Measurements from ENCODE around the gene ARPP19.
"Not testable (repeated sequence)": the region's sequence is repeated elsewhere in the genome, so short reads cannot be mapped to it uniquely, and the experiment has no call there.

The ARPP19 gene

GRCh38 chr15:52568601-52569585 lies at the start of gene ARPP19:
Gene ARPP19, minus strand, starts transcription at chr15:52569030. Its CDS starts 138 bp downstream, at chr15:52568892.
- Histone ChIP-seq H3K9me3 (ENCODE audit: control insufficient read depth in 1 of 2, low read length in 2 of 2) (no peaks in the 10 kb centered on the region), H3K27me3 (ENCODE audit: low read depth, low read length) (no peaks in the 10 kb centered on the region), H3K27ac (ENCODE audit: low read length) (peak within 1 kb of the TSS; percentile 90), H3K4me3 (ENCODE audit: low read depth in 1 of 2, low read length in 2 of 2) (peak within 1 kb of the TSS; percentile 79 to 82), H3K4me1 (ENCODE audit: control insufficient read depth in 1 of 2, insufficient read depth in 2 of 2, low read length in 2 of 2) (peaks cover 12 to 33% of the 10 kb centered on the region in 2 donors), H3K36me3 (ENCODE audit: control insufficient read depth in 1 of 2, insufficient read depth in 2 of 2, low read length in 2 of 2) (no peaks in the 10 kb centered on the region)

GRCh38 chr15:52617026-52617425 lies 48.2 kb upstream of the ARPP19 start:
- H3K9me3 ChIP-seq (ENCODE audit: control insufficient read depth in 1 of 2, low read length in 2 of 2) = no peaks in the 10 kb centered on the region
- peaks cover 19 to 36% of the 10 kb centered on the region in 2 donors for H3K36me3 ChIP-seq (ENCODE audit: control insufficient read depth in 1 of 2, insufficient read depth in 2 of 2, low read length in 2 of 2)
- H3K4me1 ChIP-seq (ENCODE audit: control insufficient read depth in 1 of 2, insufficient read depth in 2 of 2, low read length in 2 of 2) = no peaks in the 10 kb centered on the region
- no peaks in the 10 kb centered on the region for H3K27me3 ChIP-seq (ENCODE audit: low read depth, low read length)
- no peak overlapping the region for H3K27ac ChIP-seq (ENCODE audit: low read length)
- no peak overlapping the region for H3K4me3 ChIP-seq (ENCODE audit: low read depth in 1 of 2, low read length in 2 of 2)

GRCh38 chr15:52615302-52615701 lies 46.5 kb upstream of the ARPP19 start:
- Histone ChIP-seq H3K27me3 (ENCODE audit: low read depth, low read length) (no peaks in the 10 kb centered on the region), H3K27ac (ENCODE audit: low read length) (no peak overlapping the region), H3K9me3 (ENCODE audit: control insufficient read depth in 1 of 2, low read length in 2 of 2) (no peaks in the 10 kb centered on the region), H3K36me3 (ENCODE audit: control insufficient read depth in 1 of 2, insufficient read depth in 2 of 2, low read length in 2 of 2) (peaks cover 26 to 35% of the 10 kb centered on the region in 2 donors), H3K4me1 (ENCODE audit: control insufficient read depth in 1 of 2, insufficient read depth in 2 of 2, low read length in 2 of 2) (no peaks in the 10 kb centered on the region), H3K4me3 (ENCODE audit: low read depth in 1 of 2, low read length in 2 of 2) (no peak overlapping the region)

GRCh38 chr15:52609593-52609992 lies 40.8 kb upstream of the ARPP19 start:
- Histone ChIP-seq H3K27me3 (ENCODE audit: low read depth, low read length) (no peaks in the 10 kb centered on the region), H3K4me1 (ENCODE audit: control insufficient read depth in 1 of 2, insufficient read depth in 2 of 2, low read length in 2 of 2) (no peaks in the 10 kb centered on the region), H3K4me3 (ENCODE audit: low read depth in 1 of 2, low read length in 2 of 2) (no peak overlapping the region), H3K36me3 (ENCODE audit: control insufficient read depth in 1 of 2, insufficient read depth in 2 of 2, low read length in 2 of 2) (peaks cover 41 to 43% of the 10 kb centered on the region in 2 donors), H3K9me3 (ENCODE audit: control insufficient read depth in 1 of 2, low read length in 2 of 2) (no peaks in the 10 kb centered on the region), H3K27ac (ENCODE audit: low read length) (no peak overlapping the region)

GRCh38 chr15:52584414-52584813 lies 15.6 kb upstream of the ARPP19 start:
- Histone ChIP-seq H3K4me1 (ENCODE audit: control insufficient read depth in 1 of 2, insufficient read depth in 2 of 2, low read length in 2 of 2) (no peaks in the 10 kb centered on the region), H3K27ac (ENCODE audit: low read length) (no peak overlapping the region), H3K4me3 (ENCODE audit: low read depth in 1 of 2, low read length in 2 of 2) (no peak overlapping the region), H3K9me3 (ENCODE audit: control insufficient read depth in 1 of 2, low read length in 2 of 2) (no peaks in the 10 kb centered on the region), H3K27me3 (ENCODE audit: low read depth, low read length) (no peaks in the 10 kb centered on the region), H3K36me3 (ENCODE audit: control insufficient read depth in 1 of 2, insufficient read depth in 2 of 2, low read length in 2 of 2) (peaks cover 20 to 26% of the 10 kb centered on the region in 2 donors)

GRCh38 chr15:52579852-52580251 lies 11.0 kb upstream of the ARPP19 start:
- H3K36me3 ChIP-seq (ENCODE audit: control insufficient read depth in 1 of 2, insufficient read depth in 2 of 2, low read length in 2 of 2) = peaks cover 16 to 17% of the 10 kb centered on the region in 2 donors
- H3K27ac ChIP-seq (ENCODE audit: low read length) = no peak overlapping the region

GRCh38 chr15:52576692-52577091 lies 7.9 kb upstream of the ARPP19 start:
- Histone ChIP-seq H3K4me3 (ENCODE audit: low read depth in 1 of 2, low read length in 2 of 2) (no peak overlapping the region), H3K36me3 (ENCODE audit: control insufficient read depth in 1 of 2, insufficient read depth in 2 of 2, low read length in 2 of 2) (peaks cover under 1 to 4% of the 10 kb centered on the region in 2 donors), H3K27ac (ENCODE audit: low read length) (no peak overlapping the region), H3K4me1 (ENCODE audit: control insufficient read depth in 1 of 2, insufficient read depth in 2 of 2, low read length in 2 of 2) (no peaks in the 10 kb centered on the region), H3K9me3 (ENCODE audit: control insufficient read depth in 1 of 2, low read length in 2 of 2) (peaks cover 0 to 4% of the 10 kb centered on the region in 2 donors), H3K27me3 (ENCODE audit: low read depth, low read length) (no peaks in the 10 kb centered on the region)

More at GRCh38 chr15:52579852-52580251, 11.0 kb upstream of the ARPP19 start:
- Histone ChIP-seq H3K4me3 (ENCODE audit: low read depth in 1 of 2, low read length in 2 of 2) (no peak overlapping the region), H3K9me3 (ENCODE audit: control insufficient read depth in 1 of 2, low read length in 2 of 2) (no peaks in the 10 kb centered on the region), H3K27me3 (ENCODE audit: low read depth, low read length) (no peaks in the 10 kb centered on the region), H3K4me1 (ENCODE audit: control insufficient read depth in 1 of 2, insufficient read depth in 2 of 2, low read length in 2 of 2) (no peaks in the 10 kb centered on the region)

GRCh38 chr15:52575573-52575972 lies 6.7 kb upstream of the ARPP19 start:
- H3K36me3 ChIP-seq (ENCODE audit: control insufficient read depth in 1 of 2, insufficient read depth in 2 of 2, low read length in 2 of 2); H3K27ac ChIP-seq (ENCODE audit: low read length); H3K9me3 ChIP-seq (ENCODE audit: control insufficient read depth in 1 of 2, low read length in 2 of 2); H3K27me3 ChIP-seq (ENCODE audit: low read depth, low read length); H3K4me3 ChIP-seq (ENCODE audit: low read depth in 1 of 2, low read length in 2 of 2); H3K4me1 ChIP-seq (ENCODE audit: control insufficient read depth in 1 of 2, insufficient read depth in 2 of 2, low read length in 2 of 2): not testable (repeated sequence)

GRCh38 chr15:52575072-52575471 lies 6.2 kb upstream of the ARPP19 start:
- H3K9me3 ChIP-seq (ENCODE audit: control insufficient read depth in 1 of 2, low read length in 2 of 2) = peaks cover 0 to 4% of the 10 kb centered on the region in 2 donors
- no peaks in the 10 kb centered on the region for H3K4me1 ChIP-seq (ENCODE audit: control insufficient read depth in 1 of 2, insufficient read depth in 2 of 2, low read length in 2 of 2)
- no peak overlapping the region for H3K27ac ChIP-seq (ENCODE audit: low read length)
- H3K4me3 ChIP-seq (ENCODE audit: low read depth in 1 of 2, low read length in 2 of 2) = no peak overlapping the region
- no peaks in the 10 kb centered on the region for H3K36me3 ChIP-seq (ENCODE audit: control insufficient read depth in 1 of 2, insufficient read depth in 2 of 2, low read length in 2 of 2)
- no peaks in the 10 kb centered on the region for H3K27me3 ChIP-seq (ENCODE audit: low read depth, low read length)

- H3K27ac ChIP-seq (ENCODE audit: low read length); H3K4me3 ChIP-seq (ENCODE audit: low read depth in 1 of 2, low read length in 2 of 2); H3K27me3 ChIP-seq (ENCODE audit: low read depth, low read length); H3K4me1 ChIP-seq (ENCODE audit: control insufficient read depth in 1 of 2, insufficient read depth in 2 of 2, low read length in 2 of 2); H3K9me3 ChIP-seq (ENCODE audit: control insufficient read depth in 1 of 2, low read length in 2 of 2); H3K36me3 ChIP-seq (ENCODE audit: control insufficient read depth in 1 of 2, insufficient read depth in 2 of 2, low read length in 2 of 2): not testable (repeated sequence)
These were observed 5.8 kb upstream of the ARPP19 start for GRCh38 chr15:52574623-52575022.

- Histone ChIP-seq H3K4me3 (ENCODE audit: low read depth in 1 of 2, low read length in 2 of 2) (peak overlapping the region; percentile 79 to 82), H3K9me3 (ENCODE audit: control insufficient read depth in 1 of 2, low read length in 2 of 2) (no peaks in the 10 kb centered on the region), H3K27ac (ENCODE audit: low read length) (peak overlapping the region; percentile 90), H3K4me1 (ENCODE audit: control insufficient read depth in 1 of 2, insufficient read depth in 2 of 2, low read length in 2 of 2) (peaks cover 12 to 38% of the 10 kb centered on the region in 2 donors), H3K27me3 (ENCODE audit: low read depth, low read length) (no peaks in the 10 kb centered on the region), H3K36me3 (ENCODE audit: control insufficient read depth in 1 of 2, insufficient read depth in 2 of 2, low read length in 2 of 2) (no peaks in the 10 kb centered on the region)
These were observed 794 bp downstream of the ARPP19 start for GRCh38 chr15:52567871-52568600.

Measured in muscle layer of duodenum (tissue), 2 donors.